Fibroblast of mammary gland (primary cell): ENCODE data around the gene DGKG.

Experiments used
- DNase-seq: peaks from one replicate; pipeline ENCODE4 v3.0.0-alpha.2; 2010; ENCODE audit warnings: low read depth
- H3K4me3 ChIP-seq: 2 replicates; pipeline ENCODE4 v1.5.1; 2011; ENCODE audit warnings: low read depth, mild to moderate bottlenecking, low read length, moderate library complexity; ENCODE audit not compliant: control insufficient read depth
- TF ChIP-seq, protein P1 (sequence below): conservative IDR thresholded peaks from 2 replicates; pipeline ENCODE4 v1.5.1; 2011; ENCODE audit warnings: low read depth, low read length, inconsistent platforms; ENCODE audit not compliant: control insufficient read depth, insufficient read depth

Gene DGKG

DNA sequence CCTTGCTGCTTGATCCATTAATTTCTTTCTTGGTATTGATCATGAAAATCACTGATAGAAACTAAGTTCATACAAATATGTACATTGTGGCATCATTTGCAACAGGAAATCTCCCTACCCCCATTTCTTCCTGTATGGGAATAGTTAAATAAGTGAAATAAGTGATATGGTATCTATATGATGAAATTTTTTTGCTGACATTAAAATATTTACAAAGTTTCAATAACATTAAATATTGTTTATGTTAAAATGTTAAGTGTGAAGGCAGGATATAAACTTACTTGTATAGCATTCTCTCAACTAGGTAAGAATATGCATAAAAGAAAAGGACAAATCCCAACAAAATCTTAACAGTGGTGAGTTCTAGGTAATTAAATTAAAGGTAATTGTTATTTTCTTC lies 193.1 kb downstream of the DGKG start:
- H3K4me3 ChIP-seq, result no peak overlapping the region
- TF ChIP-seq, protein P1, sequence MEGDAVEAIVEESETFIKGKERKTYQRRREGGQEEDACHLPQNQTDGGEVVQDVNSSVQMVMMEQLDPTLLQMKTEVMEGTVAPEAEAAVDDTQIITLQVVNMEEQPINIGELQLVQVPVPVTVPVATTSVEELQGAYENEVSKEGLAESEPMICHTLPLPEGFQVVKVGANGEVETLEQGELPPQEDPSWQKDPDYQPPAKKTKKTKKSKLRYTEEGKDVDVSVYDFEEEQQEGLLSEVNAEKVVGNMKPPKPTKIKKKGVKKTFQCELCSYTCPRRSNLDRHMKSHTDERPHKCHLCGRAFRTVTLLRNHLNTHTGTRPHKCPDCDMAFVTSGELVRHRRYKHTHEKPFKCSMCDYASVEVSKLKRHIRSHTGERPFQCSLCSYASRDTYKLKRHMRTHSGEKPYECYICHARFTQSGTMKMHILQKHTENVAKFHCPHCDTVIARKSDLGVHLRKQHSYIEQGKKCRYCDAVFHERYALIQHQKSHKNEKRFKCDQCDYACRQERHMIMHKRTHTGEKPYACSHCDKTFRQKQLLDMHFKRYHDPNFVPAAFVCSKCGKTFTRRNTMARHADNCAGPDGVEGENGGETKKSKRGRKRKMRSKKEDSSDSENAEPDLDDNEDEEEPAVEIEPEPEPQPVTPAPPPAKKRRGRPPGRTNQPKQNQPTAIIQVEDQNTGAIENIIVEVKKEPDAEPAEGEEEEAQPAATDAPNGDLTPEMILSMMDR, result no peak
- DNase-seq, result no peak

DNA sequence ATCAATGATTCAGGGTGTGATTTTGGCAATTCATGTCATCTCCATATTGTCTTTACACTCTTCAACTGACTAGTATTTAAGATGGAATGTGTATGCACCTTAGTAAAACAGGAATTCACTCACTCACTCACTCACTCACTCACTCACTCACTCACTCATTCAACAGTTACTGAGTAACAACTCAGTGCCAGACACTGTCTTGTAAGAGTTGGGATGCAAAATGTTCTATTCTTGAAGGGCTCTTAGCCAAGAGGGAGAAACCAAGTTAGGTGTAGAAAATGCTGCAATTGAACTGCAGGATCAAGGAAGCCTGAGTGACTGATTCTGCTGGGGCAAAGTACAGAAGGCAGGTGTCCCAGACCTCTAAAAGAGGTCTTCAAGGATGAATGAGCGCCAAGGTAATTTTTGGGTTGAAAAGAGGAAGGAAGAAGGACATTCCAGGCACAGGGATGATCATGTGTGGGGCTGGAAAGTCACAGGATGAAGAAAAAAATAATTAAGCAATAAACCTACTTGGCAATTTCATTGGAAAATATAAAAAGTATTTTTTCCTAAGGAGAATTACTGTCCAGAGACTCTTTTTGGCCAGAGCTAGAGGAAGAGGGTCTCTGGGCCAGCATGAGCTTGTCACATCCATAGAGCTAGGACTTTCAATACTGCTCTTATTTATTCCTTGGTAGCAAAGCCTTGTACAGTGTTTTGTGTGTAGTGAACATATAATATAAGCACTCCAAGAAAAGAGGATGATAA lies 194.2 kb downstream of the DGKG start:
- TF ChIP-seq, protein P1, result no peak
- DNase-seq, result no peak
- no peak overlapping the region for H3K4me3 ChIP-seq

DNA sequence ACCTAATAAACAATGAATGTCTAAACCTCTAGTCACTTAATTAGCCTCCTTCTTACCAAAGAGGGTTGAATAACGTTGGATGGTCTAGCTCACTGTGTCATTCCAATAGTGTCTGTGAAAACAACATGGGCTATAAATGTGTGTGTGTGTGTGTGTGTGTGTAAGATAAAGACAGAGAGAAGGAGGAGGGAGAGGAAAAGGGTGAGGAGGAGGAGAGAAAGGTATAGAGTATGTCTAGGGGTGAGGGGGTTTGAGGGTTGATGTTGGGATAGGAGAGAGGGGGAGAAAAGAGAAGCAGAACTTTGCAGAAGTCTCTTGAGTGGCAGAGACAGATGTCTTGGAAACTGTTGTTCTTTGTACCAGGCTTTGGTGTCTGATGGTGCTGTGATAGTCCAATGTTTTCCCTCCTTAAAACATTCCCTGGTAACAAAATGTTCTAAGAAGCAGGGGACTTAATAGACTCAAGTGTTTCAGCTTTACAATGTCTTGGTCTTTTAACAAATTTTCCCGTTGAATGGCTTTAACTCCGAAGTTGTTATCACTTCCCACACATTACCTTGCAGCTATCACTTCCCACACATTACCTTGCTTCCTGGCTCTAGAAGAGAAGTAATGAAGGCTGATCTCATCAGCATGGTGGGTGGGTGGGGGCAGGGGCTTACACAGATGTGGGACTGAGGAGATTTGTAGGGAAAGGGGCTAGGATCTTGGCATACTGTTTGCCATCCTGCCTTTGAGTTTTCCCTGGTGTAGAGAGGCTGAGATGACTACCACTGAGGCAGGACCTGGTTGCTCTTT lies 195.3 kb downstream of the DGKG start:
- no peak for DNase-seq
- no peak overlapping the region for H3K4me3 ChIP-seq
- TF ChIP-seq, protein P1, result no peak

DNA sequence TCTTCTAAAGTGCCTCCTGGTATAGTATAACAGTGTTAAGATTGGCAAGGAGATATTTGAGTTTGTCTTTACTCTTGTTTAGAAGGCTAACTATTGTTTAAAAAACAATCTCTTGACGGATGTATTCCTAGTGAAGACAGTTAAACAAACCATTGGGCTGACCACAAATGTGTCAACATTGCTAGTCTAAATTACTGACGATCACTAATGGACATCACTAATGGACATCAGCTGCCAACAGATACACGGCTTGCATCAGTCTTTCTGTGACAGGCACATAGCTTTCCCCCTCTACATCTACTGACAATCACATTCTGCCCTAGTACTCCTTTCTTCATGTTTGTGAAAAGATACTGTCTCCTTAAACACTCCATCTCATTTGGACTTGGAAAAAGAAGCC lies 196.0 kb downstream of the DGKG start:
- DNase-seq, result no peak
- H3K4me3 ChIP-seq, result no peak overlapping the region
- TF ChIP-seq, protein P1, result no peak

DNA sequence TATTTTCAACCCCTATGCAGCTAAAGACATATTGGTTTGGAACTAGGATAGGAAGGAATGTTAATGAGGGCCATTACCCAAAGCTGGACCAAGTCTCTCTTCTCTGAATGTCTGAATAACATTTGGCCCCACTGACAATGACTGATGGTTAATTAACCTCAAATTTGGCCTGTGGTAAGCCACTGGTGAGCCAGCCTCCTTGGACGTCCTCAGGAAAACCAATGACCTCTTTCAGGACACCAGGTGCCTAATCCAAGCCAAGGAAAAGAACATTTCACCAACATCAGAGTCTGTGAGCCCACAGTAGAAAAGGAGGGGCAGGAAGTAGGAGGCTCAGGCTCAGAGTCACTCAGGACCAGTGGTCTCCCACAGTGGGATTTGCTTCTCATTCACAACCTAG lies 196.7 kb downstream of the DGKG start:
- no peak for DNase-seq
- TF ChIP-seq, protein P1, result no peak
- H3K4me3 ChIP-seq, result no peak overlapping the region

DNA sequence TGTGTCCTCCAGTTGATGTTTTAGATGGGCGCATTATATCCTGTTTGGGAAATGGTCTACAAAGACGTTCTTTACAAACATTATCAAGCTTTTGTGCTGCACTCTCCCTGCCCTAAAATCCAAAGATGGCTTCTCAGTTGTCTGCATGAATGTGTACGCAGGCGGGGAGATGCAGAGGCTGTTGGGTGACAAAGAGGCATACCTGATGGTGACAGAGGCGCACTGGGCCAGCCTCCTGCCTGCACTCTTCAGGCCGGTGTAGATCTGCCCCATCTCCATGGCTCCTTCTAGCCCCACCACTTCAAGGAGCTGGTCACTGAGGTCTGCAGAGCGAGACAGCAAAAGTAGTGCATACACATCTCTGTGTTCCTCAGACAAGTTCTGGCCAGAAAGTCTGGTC lies 197.3 kb downstream of the DGKG start:
- no peak overlapping the region for H3K4me3 ChIP-seq
- no peak for DNase-seq
- TF ChIP-seq, protein P1, result no peak
